NCI-H187 treated with DMSO at 0.1 percent for 48 hours (cell line): ENCODE measurements around the gene PPTC7.
"Not testable (repeated sequence)": the region's sequence is repeated elsewhere in the genome, so short reads cannot be mapped to it uniquely, and the experiment has no call there.

ENCODE experiments used
- DNase-seq: peaks from one replicate; lab custom pipeline; 2025; lab: John Stamatoyannopoulos, UW

PPTC7 gene

DNA sequence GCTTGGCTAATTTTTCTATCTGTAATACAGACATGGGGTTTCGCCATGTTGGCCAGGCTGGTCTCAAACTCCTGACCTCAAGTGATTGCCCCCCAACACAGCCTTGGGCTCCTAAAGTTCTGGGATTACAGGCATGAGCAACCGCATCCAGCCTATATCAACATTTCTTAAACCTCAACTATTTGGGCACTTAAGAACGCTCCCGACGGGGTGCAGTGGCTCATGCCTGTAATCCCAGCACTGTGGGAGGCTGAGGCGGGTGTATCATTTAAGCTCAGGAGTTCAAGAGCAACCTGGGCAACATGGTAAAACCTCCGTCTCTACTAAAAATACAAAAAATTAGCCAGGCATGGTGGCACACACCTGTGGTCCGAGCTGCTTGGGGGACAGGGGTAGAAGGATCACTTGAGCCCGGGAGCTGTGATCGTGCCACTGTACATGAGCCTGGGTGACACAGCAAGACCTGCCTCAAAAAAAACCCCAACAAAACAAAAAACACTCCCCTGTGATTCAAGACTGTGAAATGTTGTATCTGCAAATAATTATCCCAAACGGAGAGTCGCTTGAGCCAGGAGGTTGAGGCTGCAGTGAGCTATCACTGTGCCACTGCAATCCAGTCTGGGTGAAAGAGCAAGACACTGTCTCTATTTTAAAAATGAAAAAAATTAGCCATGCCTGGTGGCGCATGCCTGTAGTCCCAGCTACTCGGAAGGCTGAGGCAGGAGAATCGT lies 21.5 kb downstream of the PPTC7 start:
- DNase-seq = no peak

DNA sequence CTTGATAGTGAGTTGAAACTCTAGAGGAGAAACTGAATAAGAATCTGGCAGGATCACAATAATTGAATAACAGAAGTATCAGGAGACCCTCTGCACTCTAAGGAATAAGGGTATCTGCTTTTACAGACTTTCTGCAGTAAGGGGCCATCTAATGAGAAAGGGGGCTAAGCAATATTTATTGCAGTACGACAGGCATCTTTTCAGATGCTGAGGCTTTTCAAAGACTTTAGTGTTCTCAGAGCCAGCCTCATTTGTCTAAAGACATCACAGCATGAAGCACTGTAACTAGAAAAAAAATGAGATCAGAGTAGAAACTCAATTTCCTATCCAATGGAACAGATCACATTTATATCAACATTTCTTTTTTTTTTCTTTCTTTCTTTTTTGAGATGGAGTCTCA lies 22.2 kb downstream of the PPTC7 start:
- DNase-seq = no peak

DNA sequence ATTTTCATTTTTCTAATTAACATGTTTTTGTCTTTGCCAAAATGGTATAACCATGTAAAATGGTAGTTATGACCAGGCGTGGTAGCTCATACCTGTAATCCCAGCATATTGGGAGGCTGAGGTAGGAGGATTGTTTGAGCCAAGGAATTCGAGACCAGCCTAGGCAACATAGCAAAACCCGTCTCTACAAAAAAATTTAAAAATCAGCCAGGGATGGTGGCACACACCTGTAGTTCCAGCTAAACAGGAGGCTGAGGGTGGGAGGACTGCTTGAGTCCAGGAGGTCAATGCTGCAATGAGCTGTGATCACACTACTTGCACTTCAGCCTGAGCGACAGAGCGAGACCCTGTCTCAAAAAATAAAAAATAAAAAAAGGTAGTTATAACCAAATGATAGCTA lies 23.1 kb downstream of the PPTC7 start:
- DNase-seq = no peak

DNA sequence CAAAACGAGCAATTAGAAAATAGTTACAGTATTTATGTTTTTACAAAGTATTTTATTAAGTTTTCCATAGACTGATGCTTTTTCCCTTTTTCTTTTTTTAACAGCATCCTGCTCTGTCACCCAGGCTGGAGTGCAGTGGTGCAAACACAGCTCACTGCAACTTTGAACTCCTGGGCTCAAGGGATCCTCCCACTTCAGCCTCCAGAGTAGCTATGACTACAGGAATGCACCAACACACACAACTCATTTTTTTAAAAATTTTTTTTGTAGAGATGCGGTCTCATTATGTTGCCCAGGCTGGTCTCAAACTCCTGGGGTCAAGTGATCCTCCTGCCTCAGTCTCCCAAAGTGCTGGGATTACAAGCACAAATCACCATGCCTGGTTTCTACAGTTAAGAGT lies 24.2 kb downstream of the PPTC7 start:
- not testable (repeated sequence) for DNase-seq

DNA sequence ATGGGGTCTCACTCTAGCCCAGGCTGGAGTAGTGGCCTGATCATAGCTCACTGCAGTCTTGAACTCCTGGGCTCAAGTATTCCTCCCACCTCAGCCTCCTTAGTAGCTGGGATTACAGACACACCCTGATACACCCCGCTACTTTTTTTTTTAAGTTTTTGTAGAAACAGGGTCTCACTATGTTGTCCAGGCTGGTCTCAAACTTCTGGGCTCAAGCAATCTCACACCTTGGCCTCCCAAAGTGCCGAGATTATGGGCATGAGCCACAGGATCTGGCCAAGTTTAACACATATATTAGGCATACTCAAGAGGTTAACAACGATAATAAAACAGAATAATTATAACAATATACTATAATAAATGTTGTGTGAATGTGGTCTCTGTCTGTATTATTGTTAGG lies 25.8 kb downstream of the PPTC7 start:
- no peak for DNase-seq

DNA sequence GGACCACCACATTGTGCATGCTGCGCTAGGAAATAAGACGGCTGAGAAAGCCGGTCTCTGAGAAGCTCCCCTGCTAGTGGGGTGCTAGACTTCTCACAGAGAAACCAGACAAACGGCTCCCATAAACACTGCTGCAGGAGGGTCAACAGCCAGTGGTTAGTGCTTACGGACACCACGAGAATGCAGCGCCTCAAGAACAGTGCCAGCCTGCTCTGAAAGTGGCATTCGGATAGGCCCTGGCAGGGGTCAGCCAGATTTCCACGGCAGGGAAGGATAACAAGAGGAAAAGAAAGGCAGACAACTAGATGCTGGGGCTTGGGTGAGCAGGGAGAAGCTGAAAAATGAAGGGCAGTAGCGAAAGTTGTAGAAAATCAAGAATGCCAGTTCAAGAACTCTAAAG lies 26.4 kb downstream of the PPTC7 start:
- DNase-seq = no peak

DNA sequence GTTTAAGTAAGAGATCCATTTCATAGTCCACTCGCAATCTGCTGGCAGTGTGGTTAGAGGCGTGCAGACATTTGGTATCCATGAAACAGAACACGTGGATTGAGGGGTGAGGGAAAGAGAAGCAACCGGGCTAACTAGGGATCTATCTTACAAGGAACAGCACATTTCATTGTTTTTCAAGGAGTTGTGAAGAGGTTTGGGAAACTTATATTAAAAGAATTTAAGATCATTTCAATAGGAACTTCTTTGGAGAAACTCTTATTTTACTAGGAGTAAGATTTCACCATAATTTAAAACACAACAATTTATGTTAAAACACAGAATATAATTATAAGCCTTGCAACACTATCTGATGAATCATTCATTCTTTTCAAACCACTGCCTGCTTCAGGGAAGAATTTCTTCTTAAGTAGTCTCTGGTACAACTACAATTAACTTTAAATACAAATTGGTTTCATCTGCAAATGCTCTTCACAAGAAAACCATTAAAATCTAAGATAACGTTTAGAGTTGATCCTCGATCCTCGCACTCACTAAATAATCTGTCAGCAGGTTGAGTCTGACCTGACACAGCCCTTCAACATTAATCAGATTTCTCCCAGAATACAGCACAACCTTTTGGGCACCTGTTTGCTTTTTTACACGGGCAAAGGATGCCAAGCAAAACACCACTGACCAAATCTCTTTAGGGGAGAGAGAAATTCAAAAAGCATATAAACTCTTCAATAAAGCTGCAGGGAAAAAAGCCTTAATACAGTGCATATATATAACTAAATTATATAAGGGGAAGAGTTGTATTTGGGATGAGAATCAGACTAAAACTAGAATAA lies 27.3 kb downstream of the PPTC7 start:
- no peak for DNase-seq

DNA sequence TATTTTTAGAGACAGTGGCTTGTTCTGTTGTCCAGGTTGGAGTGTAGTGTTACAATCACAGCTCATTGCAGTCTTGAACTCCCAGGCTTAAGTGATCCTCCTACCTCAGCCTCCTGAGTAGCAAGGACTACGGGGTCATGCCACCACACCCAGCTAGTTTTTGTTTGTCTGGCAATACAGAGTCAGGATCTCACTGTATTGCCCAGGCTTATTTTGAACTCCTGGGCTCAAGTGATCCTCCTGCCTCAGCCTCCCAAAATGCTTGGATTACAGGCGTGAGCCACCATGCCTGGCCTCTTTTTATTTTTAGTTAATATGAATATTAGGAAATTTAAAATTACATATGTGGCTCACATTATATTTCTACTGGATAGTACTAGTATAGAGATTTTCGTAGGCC lies 28.9 kb downstream of the PPTC7 start:
- no peak for DNase-seq

DNA sequence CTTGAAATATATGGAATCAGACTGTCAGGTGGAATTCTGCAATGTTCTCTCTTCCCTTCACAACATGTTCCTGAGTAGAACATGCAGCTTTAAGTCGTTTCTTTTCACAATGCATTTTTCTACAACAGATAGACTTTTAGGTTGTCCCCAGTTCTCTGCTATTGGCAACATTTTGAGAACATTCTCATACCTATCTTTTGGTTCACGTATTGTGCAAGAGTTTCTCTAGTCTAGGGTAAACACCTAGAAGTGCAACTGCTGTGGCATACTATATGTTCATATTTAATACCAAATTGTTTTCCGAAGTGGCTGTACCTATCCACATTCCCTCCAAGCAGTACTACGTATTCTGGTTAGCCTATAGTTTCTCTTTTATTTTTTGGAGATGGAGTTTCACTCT lies 32.1 kb downstream of the PPTC7 start:
- no peak for DNase-seq

DNA sequence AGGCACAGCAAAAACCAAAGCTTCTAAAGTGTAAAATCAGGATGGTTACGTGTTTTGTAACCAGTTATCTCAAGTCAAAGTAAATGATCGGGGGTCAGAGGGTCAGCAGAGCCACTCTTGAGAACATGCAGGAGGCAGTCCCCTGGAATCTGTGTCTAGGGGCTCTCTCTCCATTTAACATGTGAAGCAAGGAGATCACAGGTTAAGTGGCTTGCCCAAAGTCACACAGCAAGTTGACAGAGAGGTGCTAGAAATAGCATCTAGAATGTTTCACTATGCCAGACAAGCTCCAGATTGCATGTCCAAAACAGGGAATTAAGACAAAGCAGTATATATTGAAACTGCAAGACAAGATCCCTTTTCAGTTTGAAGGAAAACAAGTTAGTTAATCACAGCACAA lies 33.4 kb downstream of the PPTC7 start:
- DNase-seq = no peak

DNA sequence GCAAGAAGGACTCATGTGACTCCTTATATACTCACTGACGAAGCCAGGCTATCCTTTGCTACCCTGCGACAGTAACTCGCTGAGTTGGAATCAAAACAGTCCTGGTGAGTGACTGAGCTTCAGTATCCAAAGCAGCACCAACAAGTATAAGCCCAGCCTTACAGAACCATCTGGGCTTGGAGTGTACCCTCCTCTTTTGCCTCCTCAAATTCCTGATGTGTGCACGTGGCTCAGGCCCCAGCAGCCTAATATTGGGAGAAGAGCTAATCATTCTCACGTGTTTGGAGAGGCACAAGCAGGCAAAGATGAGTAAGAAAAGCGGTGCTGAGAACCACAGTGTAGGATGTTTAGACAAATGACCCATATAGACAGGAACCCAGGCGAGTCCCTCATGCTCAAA lies 34.4 kb downstream of the PPTC7 start:
- DNase-seq = no peak

DNA sequence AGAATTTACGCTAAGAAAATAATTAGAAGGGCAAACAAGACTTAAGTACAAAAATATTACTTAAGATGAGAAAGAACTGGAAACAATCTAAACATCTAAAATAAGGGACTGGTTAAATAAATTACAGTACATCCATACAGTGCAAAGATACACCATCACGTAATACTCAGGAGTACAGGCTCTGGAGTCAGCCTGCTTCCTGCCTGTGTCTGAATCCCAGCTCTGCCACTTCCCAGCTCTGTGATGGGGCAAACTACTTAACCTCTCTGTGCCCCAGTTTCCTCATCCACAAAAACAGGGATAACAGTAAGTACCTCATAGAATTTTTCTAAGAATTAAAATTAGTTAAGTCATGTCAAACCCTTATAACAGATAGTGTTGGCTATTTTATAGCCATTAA lies 36.0 kb downstream of the PPTC7 start:
- DNase-seq = no peak

DNA sequence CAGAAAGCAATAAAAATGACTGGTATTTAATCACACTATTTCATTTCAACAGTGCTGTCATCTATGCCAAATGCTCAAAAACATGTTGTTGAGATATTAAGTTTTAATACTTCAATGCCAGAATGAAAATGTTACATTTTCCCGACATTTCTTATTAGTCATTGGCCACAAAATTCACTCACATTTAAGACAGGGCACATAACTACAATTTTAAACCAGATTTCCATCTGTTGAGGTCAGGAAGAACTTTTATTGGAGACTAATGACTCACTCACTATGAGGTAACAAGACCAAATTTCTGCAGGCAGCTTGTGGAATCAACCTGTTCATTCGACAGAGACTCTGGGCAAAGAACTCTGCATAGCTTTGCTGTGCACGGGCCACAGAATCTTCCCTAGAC lies 36.8 kb downstream of the PPTC7 start:
- no peak for DNase-seq

DNA sequence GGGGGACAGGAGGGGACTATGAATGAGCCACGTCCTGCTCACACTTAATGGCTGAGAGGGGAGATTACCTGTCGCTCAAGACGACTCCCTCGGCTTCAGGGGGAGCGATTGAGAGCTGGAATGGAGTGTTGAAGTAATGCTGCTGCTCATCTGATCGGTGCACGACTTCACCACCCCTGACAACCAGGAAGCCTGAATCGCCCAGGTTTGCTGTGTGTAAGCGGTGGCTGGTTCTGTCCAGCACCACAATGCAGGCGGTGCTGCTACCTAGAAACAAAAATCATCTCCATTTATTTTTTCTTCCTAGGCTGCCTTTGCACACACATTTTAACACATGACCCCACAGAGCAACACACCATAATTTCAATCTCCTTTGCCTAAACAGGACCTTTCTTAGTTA lies 37.3 kb downstream of the PPTC7 start:
- no peak for DNase-seq

DNA sequence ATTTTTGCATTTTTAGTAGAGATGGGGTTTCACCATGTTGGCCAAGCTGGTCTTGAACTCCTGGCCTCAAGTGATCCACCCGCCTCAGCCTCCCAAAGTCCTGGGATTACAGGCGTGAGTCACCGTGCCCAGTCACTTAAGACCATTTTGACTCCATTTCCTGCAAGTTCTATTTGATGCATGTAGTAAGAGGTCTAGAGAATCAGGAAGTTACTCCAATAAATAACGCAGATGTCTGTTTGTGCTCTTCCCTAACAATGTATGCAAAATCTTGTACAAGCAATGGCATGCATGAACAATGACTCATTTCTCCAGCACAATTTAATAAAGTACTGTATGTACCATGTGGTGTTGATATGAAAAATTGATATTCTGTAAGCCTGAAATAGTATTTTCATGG lies 37.9 kb downstream of the PPTC7 start:
- not testable (repeated sequence) for DNase-seq

DNA sequence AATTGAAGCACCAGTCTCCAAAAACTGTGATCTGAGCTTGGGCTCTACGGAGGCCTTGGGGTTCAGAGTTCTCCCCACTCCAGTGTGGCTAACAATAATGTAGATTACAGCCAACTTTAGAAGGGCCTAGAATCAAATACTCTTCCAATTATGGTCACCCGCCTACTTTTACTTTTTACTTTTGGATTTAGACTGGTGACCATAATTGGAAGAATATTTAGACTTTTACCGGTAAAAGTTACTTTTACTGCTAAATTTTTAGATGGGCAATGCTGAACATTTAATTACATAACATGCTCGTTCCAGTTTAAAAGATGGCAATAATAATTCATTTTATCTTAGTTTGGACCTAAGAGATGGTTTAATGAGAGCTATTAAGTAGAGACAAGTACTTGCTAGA lies 39.2 kb downstream of the PPTC7 start:
- no peak for DNase-seq

DNA sequence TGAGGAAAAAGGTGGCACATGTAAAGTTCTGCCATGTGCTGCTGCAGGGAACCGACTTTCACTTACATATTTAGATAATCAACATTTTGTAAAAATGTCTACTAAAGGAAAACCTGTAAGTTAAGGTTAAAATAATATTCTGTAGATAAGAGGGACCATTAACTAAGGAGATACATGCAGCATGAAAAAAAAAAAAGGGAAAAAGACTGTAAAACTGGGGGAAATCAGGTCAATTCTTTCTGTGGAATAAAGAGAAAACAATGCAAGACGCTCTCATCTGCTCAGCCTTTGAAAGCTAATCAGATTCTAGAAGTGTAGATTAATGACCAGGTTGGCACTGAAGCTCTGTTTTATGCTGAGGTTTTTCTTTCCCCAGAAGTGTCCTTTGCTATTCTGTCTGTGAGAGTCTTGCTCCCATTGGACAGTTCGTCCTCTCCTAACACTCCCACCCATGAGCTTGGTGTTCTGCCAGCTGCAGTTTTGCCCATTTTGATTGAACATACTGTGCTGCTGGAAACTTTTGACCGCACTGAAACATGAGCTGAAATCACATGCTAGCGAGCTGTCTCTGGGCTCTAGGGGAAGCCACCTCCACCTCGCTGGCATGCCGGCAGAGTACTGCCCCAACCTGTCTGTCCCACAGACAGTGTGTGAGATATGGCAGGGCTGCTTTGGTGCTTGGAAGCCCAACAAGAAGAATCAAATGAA lies 39.7 kb downstream of the PPTC7 start:
- no peak for DNase-seq

DNA sequence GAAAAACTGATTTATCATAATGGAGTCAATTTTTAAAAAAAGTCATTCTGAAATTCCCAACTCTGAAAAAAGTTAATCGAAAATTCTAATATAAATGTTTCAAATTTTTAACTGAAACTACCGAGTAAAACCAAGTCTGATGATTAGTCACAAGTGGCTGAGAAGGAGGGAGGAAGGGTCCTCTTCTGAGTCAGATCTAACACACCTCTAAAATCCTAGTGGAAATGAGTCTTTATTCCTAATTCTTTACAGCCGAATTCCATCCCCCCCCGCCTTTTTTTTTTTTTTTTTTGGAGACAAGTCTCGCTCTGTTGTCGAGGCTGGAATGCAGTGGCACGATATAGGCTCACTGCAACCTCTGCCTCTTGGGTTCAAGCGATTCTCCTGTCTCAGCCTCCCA lies 43.1 kb downstream of the PPTC7 start:
- DNase-seq = no peak

DNA sequence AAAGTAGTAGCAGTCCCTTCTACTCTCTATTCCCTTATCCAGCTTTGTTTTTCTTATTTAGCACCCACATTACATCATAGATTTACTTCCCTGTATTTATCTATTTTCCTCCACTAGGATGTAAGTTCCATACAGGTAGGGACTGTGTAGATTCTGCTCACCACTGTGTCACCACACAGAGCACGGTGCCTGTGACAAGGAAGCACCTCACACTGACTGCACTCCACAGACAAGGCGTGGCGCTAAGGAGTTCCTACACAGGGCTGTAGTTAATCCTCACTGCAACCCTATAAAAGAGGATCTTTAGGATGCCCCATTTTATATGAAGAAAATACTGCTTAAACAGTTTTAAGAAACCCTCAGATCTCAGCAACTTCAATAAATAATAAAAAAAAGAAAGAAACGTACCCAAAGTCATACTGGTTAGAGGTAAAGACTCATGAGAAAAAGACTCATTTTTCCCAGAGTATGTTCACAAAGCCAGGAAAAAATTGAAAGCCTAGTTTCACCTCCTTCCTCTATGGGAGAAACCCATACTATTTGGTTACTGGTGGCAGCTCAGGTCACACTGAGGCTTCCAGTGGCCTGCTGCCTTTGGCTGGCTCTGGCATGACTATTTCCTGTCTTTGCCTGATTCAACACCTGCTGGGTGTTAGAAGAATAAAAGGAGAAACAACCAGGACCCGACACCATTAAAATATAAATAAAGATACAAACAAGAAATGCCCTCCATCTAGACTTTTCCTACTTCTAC lies 44.1 kb downstream of the PPTC7 start:
- DNase-seq = no peak

DNA sequence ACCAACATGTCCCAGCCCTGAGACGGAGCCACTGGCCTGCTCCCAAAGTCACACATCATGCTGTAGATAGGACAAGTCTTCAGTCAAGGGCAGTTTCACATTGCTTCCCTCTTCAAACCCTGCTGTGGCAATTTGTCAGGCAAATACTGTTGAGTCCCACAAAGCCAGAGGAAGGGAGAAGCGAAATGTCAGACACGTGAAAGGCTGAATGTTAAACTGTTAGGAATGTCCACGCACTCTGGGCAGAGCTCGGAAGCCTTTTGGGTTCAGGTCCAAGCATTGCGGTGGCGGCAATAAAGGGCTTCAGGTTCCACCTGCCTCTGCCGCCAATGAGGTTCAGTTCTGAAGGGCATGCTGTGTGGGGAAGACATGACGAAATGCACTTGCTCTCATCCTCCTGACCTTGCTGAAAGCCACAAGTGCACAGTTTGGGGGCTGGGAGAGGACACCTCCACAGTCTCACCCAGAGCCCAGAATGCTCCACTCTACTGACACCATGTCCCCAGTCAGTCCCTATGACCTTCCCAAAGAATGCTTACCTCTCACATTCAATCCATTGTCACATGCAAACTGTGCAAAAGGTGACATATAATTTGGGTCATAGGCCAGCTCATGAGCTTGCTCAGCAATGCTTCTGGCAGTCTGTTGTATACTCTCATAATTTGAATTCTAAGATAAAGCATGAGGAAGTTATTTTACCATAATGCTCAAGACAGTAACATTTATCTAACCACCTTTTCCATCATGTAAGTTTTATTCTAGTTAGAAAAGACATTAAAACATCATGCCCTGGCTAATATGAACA lies 45.3 kb downstream of the PPTC7 start:
- no peak for DNase-seq

DNA sequence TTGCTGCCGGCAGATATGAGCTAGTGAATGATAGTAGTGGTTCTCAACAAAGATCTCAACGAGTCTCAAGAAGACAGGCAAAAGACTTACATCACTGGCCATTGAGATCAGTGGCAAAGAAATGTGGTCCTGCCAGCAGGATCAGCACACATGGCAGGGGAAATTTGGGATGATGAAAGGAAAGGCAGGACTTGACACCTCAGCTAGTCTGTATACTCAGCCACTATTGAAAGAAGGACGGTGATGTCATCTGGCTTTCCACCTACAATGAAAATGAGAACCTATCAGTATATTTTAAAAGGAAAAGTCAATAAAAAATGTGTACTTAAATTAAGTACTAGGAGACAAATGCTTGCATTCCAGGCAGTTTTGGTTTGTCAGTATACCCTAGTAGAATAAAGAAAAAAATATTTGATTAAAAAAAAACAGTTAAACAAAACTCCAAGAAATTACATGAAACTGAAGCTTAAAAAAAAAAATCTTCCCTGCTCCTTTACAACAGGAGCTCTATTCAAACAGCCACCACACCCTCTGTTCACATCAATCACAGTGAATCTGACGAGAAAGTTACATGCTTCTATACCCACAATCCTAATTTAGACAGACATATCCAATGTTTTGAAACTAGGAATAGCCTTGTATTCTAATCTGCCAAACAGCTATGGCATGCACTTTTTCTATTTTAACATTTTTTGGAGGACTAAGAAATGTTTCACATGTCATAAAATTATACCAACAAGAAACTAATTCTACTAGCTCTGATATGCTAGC lies 46.1 kb downstream of the PPTC7 start:
- DNase-seq = no peak
